A673 (cell line): ENCODE results near the gene ACOX3.

ENCODE experiments used
- CTCF ChIP-seq: fragments of 300-800, 200-600 bp; sonication (generic); conservative IDR thresholded peaks from 2 replicates; pipeline ENCODE4 v1.5.1; 2017; ENCODE audit warnings: low read depth, mild to moderate bottlenecking, antibody characterized with exemption, low read length, moderate library complexity, mixed read lengths
- EZH2 ChIP-seq: fragments of 200-600 bp; sonication (generic); IDR thresholded peaks from 2 replicates; pipeline ENCODE4 v1.6.1; 2017; ENCODE audit warnings: borderline replicate concordance, low read depth, mild to moderate bottlenecking, mixed read lengths, antibody characterized with exemption, low read length; ENCODE audit not compliant: poor library complexity, severe bottlenecking

- TF ChIP-seq CTCF = no peak
- no peak for TF ChIP-seq EZH2
Observed at GRCh38 chr4:8478371-8478770, 37.8 kb upstream of the ACOX3 start.
